WTC11 (cell line): Measurements from ENCODE around the gene TRAF2. TPM values are rescaled to one million over a fixed set of nuclear protein-coding genes. Genes with fewer than 3 reads are reported as not detected.

Experiments
- ATAC-seq: fragments of 200-7000 bp; cut with Tn5 transposase; 2 replicates; pipeline ENCODE4 v1.10.0; 2021; ENCODE audit warnings: mild to moderate bottlenecking, moderate library complexity
- CTCF ChIA-PET: fragments of 300-600 bp; sonication (Branson Sonifier 250); formaldehyde crosslinking; loops from one replicate; lab custom pipeline; 2021; ENCODE audit warnings: antibody characterized with exemption; lab: Charles Lee
- POLR2A ChIA-PET: fragments of 350-600 bp; sonication (Branson Sonifier 250); formaldehyde crosslinking; loops from one replicate; lab custom pipeline; 2021; ENCODE audit warnings: antibody characterized with exemption; lab: Charles Lee
- DNase-seq: peaks from one replicate; pipeline ENCODE4 v3.0.0; 2021; ENCODE audit warnings: low spot score
- H3K27ac Mint-ChIP-seq: 2 replicates; pipeline ENCODE4 v1.8.0; 2021; ENCODE audit warnings: mixed read lengths
- H3K27me3 Mint-ChIP-seq: 2 replicates; pipeline ENCODE4 v1.8.0; 2021; ENCODE audit warnings: low read depth, mild to moderate bottlenecking, moderate library complexity, mixed read lengths
- H3K36me3 Mint-ChIP-seq: 2 replicates; pipeline ENCODE4 v1.8.0; 2021; ENCODE audit warnings: mixed read lengths
- H3K4me1 Mint-ChIP-seq: 2 replicates; pipeline ENCODE4 v1.8.0; 2022; ENCODE audit warnings: mixed read lengths
- H3K4me3 Mint-ChIP-seq: 2 replicates; pipeline ENCODE4 v1.8.0; 2021; ENCODE audit warnings: mild to moderate bottlenecking, moderate library complexity, mixed read lengths
- H3K9me3 Mint-ChIP-seq: 2 replicates; pipeline ENCODE4 v1.8.0; 2021; ENCODE audit warnings: mixed read lengths
- CTCF ChIP-seq: fragments of 200-600 bp; IDR thresholded peaks from 2 replicates; pipeline ENCODE4 v1.8.0; 2022; ENCODE audit warnings: antibody characterized with exemption
- E2F1 ChIP-seq: sonication (generic); formaldehyde crosslinking; IDR thresholded peaks from 2 replicates; pipeline ENCODE4 v1.8.0; 2022; ENCODE audit warnings: mild to moderate bottlenecking, missing genetic modification reagents
- E2F5 ChIP-seq: sonication (generic); formaldehyde crosslinking; IDR thresholded peaks from 2 replicates; pipeline ENCODE4 v1.8.1; 2022; ENCODE audit warnings: mild to moderate bottlenecking, moderate library complexity, missing genetic modification reagents
- HMGXB4 ChIP-seq: sonication (generic); formaldehyde crosslinking; IDR thresholded peaks from 2 replicates; pipeline ENCODE4 v1.8.1; 2023; ENCODE audit warnings: mild to moderate bottlenecking, moderate library complexity, missing genetic modification reagents
- NR2C2 ChIP-seq: sonication (generic); formaldehyde crosslinking; IDR thresholded peaks from 2 replicates; pipeline ENCODE4 v1.8.0; 2022; ENCODE audit warnings: mild to moderate bottlenecking, missing genetic modification reagents
- RELA ChIP-seq: sonication (generic); formaldehyde crosslinking; IDR thresholded peaks from 2 replicates; pipeline ENCODE4 v1.8.1; 2022; ENCODE audit warnings: missing genetic modification reagents, mild to moderate bottlenecking, borderline replicate concordance
- ZNF423 ChIP-seq: fragments of 250-450 bp; sonication (Bioruptor Pico); IDR thresholded peaks from 2 replicates; pipeline ENCODE4 v2.1.2; 2022; ENCODE audit warnings: mild to moderate bottlenecking, moderate library complexity
- total RNA-seq: library from RNA; stranded (reverse); gene quantifications from 3 replicates; pipeline ENCODE4 v1.2.3, GENCODE V29; 2021

TRAF2 gene
- total RNA-seq, 1 experiment from 2014 or later = 55.0 TPM

- TF ChIP-seq RELA (CRISPR knock-in tag) (no peak), NR2C2 (no peak), E2F1 (CRISPR knock-in tag) (no peak)
Observed at GRCh38 chr9:136945333-136946227, 59.3 kb downstream of the TRAF2 start (continued).

GRCh38 chr9:136946228-136947027, 60.1 kb downstream of the TRAF2 start:
- H3K9me3 Mint-ChIP-seq = no peaks in the 10 kb centered on the region
- peaks cover 4% of the 10 kb centered on the region; the same call in 1 of the 2 replicates for H3K36me3 Mint-ChIP-seq
- ChIA-PET POLR2A (interaction anchor here (1.0 kb wide), 1 partner anchor 146 kb away, joined by 5 read pairs; no protein-coding TSS in a partner anchor), CTCF (interaction anchor here (1.5 to 8.7 kb wide), 8 partner anchors 29 to 118 kb away, joined by 3 to 151 read pairs (median 25); partner anchors contain the start of genes ABCA2, AJM1, PAXX and PTGDS)
- H3K4me1 Mint-ChIP-seq = peaks cover 10% of the 10 kb centered on the region
- ATAC-seq (no peak), DNase-seq (no peak)
- no peak overlapping the region for H3K4me3 Mint-ChIP-seq
- H3K27ac Mint-ChIP-seq = no peak overlapping the region
- H3K27me3 Mint-ChIP-seq = no peaks in the 10 kb centered on the region
- no peak for TF ChIP-seq CTCF
- no peak for TF ChIP-seq E2F5 (CRISPR knock-in tag)

GRCh38 chr9:136947028-136947891, 60.9 kb downstream of the TRAF2 start:
- no peak for ATAC-seq
- Mint-ChIP-seq H3K27ac (no peak overlapping the region), H3K36me3 (no peaks in the 10 kb centered on the region), H3K4me1 (peaks cover 10% of the 10 kb centered on the region), H3K4me3 (no peak overlapping the region), H3K27me3 (no peaks in the 10 kb centered on the region), H3K9me3 (no peaks in the 10 kb centered on the region)
- CTCF ChIA-PET = interaction anchor here (0.6 to 8.7 kb wide), 52 partner anchors 9 to 290 kb away, joined by 3 to 151 read pairs (median 6); partner anchors contain the start of genes ABCA2, AJM1, CLIC3 and ENTPD2
- no peak for DNase-seq
- TF ChIP-seq RELA (CRISPR knock-in tag) = no peak
- TF ChIP-seq HMGXB4 (CRISPR knock-in tag) = peak; percentile 55; the same call in 1 of the 2 replicates
- peak; percentile 53 for TF ChIP-seq ZNF423 (CRISPR knock-in tag)
- POLR2A ChIA-PET = interaction anchor here (1.4 kb wide), 2 partner anchors 37 to 88 kb away, joined by 4 to 5 read pairs; no protein-coding TSS in a partner anchor
